Stimulated activated CD4-positive, alpha-beta T cell treated with anti-CD3 and anti-CD28 coated beads, Interleukin-1b, Interleukin-23, amount 100 ng/mL, for 24 hours (primary cell): Measurements from ENCODE around the gene GALNT4.

ENCODE experiments used
- DNase-seq, 4 experiments: peaks; one replicate each; pipeline ENCODE4 v3.0.0-alpha.2; 2020; ENCODE audit warnings: low read depth in 4 of 4, low spot score in 1 of 4

The GALNT4 gene

GRCh38 chr12:89537389-89537788 lies 12.8 kb upstream of the GALNT4 start:
- no peak for DNase-seq

- no peak for DNase-seq
Observed at GRCh38 chr12:89529738-89530137, 5.1 kb upstream of the GALNT4 start.

- DNase-seq = no peak
Observed at GRCh38 chr12:89528434-89528833, 3.8 kb upstream of the GALNT4 start.

- DNase-seq = peak; percentile 34 to 63 (median 60)
Observed at GRCh38 chr12:89525824-89526770, 1.5 kb upstream of the GALNT4 start, which contains the start of gene POC1B. Gene POC1B, minus strand, starts transcription at chr12:89526047. Its CDS starts 152 bp downstream, at chr12:89525895.

GRCh38 chr12:89525305-89525823 lies 768 bp upstream of the GALNT4 start:
- DNase-seq = peak; percentile 3 to 28 (median 14)

- DNase-seq = no peak
Observed at GRCh38 chr12:89523843-89524540, 604 bp downstream of the GALNT4 start.

- DNase-seq = no peak
Observed at GRCh38 chr12:89523393-89523792, 1.2 kb downstream of the GALNT4 start.

GRCh38 chr12:89521364-89522223 lies 3.0 kb downstream of the GALNT4 start:
- DNase-seq = no peak

- DNase-seq = no peak
Observed at GRCh38 chr12:89517720-89518119, 6.9 kb downstream of the GALNT4 start.

- DNase-seq = no peak
Observed at GRCh38 chr12:89516633-89517032, 8.0 kb downstream of the GALNT4 start.

GRCh38 chr12:89514751-89515150 lies 9.8 kb downstream of the GALNT4 start:
- no peak for DNase-seq

GRCh38 chr12:89513544-89513943 lies 11.1 kb downstream of the GALNT4 start:
- no peak for DNase-seq

- DNase-seq = no peak
Observed at GRCh38 chr12:89507015-89507824, 17.4 kb downstream of the GALNT4 start.

- DNase-seq = no peak
Observed at GRCh38 chr12:89506050-89506449, 18.5 kb downstream of the GALNT4 start.

- no peak for DNase-seq
Observed at GRCh38 chr12:89504560-89505346, 19.8 kb downstream of the GALNT4 start.

GRCh38 chr12:89501793-89502192 lies 22.8 kb downstream of the GALNT4 start:
- DNase-seq = no peak

GRCh38 chr12:89499857-89500256 lies 24.7 kb downstream of the GALNT4 start:
- DNase-seq = no peak

GRCh38 chr12:89497467-89497866 lies 27.1 kb downstream of the GALNT4 start:
- DNase-seq = no peak

GRCh38 chr12:89497005-89497404 lies 27.6 kb downstream of the GALNT4 start:
- DNase-seq = no peak
